ENCODE results near the gene RBM33. TPM values are rescaled to one million over a fixed set of nuclear protein-coding genes. Genes with fewer than 3 reads are reported as not detected.

The RBM33 gene
- total and polyA plus RNA-seq, 2 experiments from 2014 or later, result 10.5 to 36.0 TPM

GRCh38 chr7:155813546-155814315, 169.3 kb downstream of the RBM33 start:
- in situ Hi-C loops (cut with MboI), result no loop called here
- no peak for DNase-seq
- peaks cover 58% of the 10 kb centered on the region for H3K27me3 ChIP-seq (replicated peaks; ENCODE audit: insufficient read depth)
- H3K36me3 ChIP-seq (ENCODE audit: low read depth), result no peaks in the 10 kb centered on the region
- no peak for TF ChIP-seq EZH2 (IDR thresholded peaks at IDR 0.05; ENCODE audit: insufficient read depth, poor library complexity, severe bottlenecking)
- TF ChIP-seq EZH2phosphoT487 (IDR thresholded peaks at IDR 0.05; ENCODE audit: insufficient read depth, low read depth), result no peak
- no peak overlapping the region for H3K4me2 ChIP-seq (ENCODE audit: unreplicated experiment)
- H3K27ac ChIP-seq, result no peak overlapping the region
- H3K9me3 ChIP-seq (ENCODE audit: low read depth), result no peaks in the 10 kb centered on the region
- H3K79me2 ChIP-seq (ENCODE audit: insufficient read depth), result no peaks in the 10 kb centered on the region
- 3 to 6% methylated on average over 19 of the region's 19 CpGs for WGBS, 2 experiments (ENCODE audit: low coverage in 1 of 2, low lambda C conversion rate in 2 of 2, missing lambda C conversion rate in 2 of 2)
- H3K9ac ChIP-seq, result no peak overlapping the region
- H2AFZ ChIP-seq, result no peak overlapping the region
- no peak overlapping the region for H3K4me3 ChIP-seq
- H3F3A ChIP-seq (ENCODE audit: insufficient read depth), result no peaks in the 10 kb centered on the region
- H3K4me1 ChIP-seq (ENCODE audit: insufficient read depth), result 0 out of 2 replicates have a peak, but pooled peaks cover 3% of the 10 kb centered on the region
- no peaks in the 10 kb centered on the region for H3K9me2 ChIP-seq (ENCODE audit: insufficient read depth)
- H4K20me1 ChIP-seq (ENCODE audit: insufficient read depth), result no peaks in the 10 kb centered on the region

- no peaks in the 10 kb centered on the region for H4K20me1 ChIP-seq (ENCODE audit: insufficient read depth)
- peak; percentile 56 for DNase-seq
- 3 to 7% methylated on average over 15 to 21 of the region's 22 CpGs for WGBS, 2 experiments (ENCODE audit: low coverage in 1 of 2, low lambda C conversion rate in 2 of 2, missing lambda C conversion rate in 2 of 2)
- H3K36me3 ChIP-seq (ENCODE audit: low read depth), result no peaks in the 10 kb centered on the region
- TF ChIP-seq EZH2 (IDR thresholded peaks at IDR 0.05; ENCODE audit: insufficient read depth, poor library complexity, severe bottlenecking), result no peak
- no peak for TF ChIP-seq EZH2phosphoT487 (IDR thresholded peaks at IDR 0.05; ENCODE audit: insufficient read depth, low read depth)
- no peak overlapping the region for H3K27ac ChIP-seq
- H3K9me2 ChIP-seq (ENCODE audit: insufficient read depth), result no peaks in the 10 kb centered on the region
- no peaks in the 10 kb centered on the region for H3F3A ChIP-seq (ENCODE audit: insufficient read depth)
- no peak overlapping the region for H2AFZ ChIP-seq
- H3K79me2 ChIP-seq (ENCODE audit: insufficient read depth), result no peaks in the 10 kb centered on the region
- H3K9me3 ChIP-seq (ENCODE audit: low read depth), result no peaks in the 10 kb centered on the region
- no peak overlapping the region for H3K4me3 ChIP-seq
- H3K4me2 ChIP-seq (ENCODE audit: unreplicated experiment), result no peak overlapping the region
- peaks cover 58% of the 10 kb centered on the region for H3K27me3 ChIP-seq (replicated peaks; ENCODE audit: insufficient read depth)
- in situ Hi-C loops (cut with MboI), result no loop called here
- 0 out of 2 replicates have a peak, but pooled peaks cover 3% of the 10 kb centered on the region for H3K4me1 ChIP-seq (ENCODE audit: insufficient read depth)
- H3K9ac ChIP-seq, result no peak overlapping the region
These were observed 170.1 kb downstream of the RBM33 start for GRCh38 chr7:155814316-155815276.

- in situ Hi-C loops (cut with MboI), result no loop called here
- Histone ChIP-seq H3K4me2 (ENCODE audit: unreplicated experiment) (no peak overlapping the region), H3K9ac (no peak overlapping the region), H3K79me2 (ENCODE audit: insufficient read depth) (no peaks in the 10 kb centered on the region), H4K20me1 (ENCODE audit: insufficient read depth) (no peaks in the 10 kb centered on the region), H3K27me3 (replicated peaks; ENCODE audit: insufficient read depth) (peaks cover 49% of the 10 kb centered on the region), H3K4me1 (ENCODE audit: insufficient read depth) (0 out of 2 replicates have a peak, but pooled peaks cover 3% of the 10 kb centered on the region), H3K36me3 (ENCODE audit: low read depth) (no peaks in the 10 kb centered on the region), H2AFZ (no peak overlapping the region), H3K9me3 (ENCODE audit: low read depth) (no peaks in the 10 kb centered on the region), H3F3A (ENCODE audit: insufficient read depth) (no peaks in the 10 kb centered on the region), H3K27ac (no peak overlapping the region), H3K4me3 (no peak overlapping the region), H3K9me2 (ENCODE audit: insufficient read depth) (no peaks in the 10 kb centered on the region)
- WGBS, 2 experiments (ENCODE audit: low coverage in 1 of 2, low lambda C conversion rate in 2 of 2, missing lambda C conversion rate in 2 of 2), result 21 to 31% methylated on average over 14 to 20 of the region's 20 CpGs
- TF ChIP-seq EZH2phosphoT487 (IDR thresholded peaks at IDR 0.05; ENCODE audit: insufficient read depth, low read depth) (no peak), EZH2 (IDR thresholded peaks at IDR 0.05; ENCODE audit: insufficient read depth, poor library complexity, severe bottlenecking) (no peak)
- DNase-seq, result peak; percentile 69
These were observed 171.1 kb downstream of the RBM33 start for GRCh38 chr7:155815332-155816191.

- WGBS, 2 experiments (ENCODE audit: low coverage in 1 of 2, low lambda C conversion rate in 2 of 2, missing lambda C conversion rate in 2 of 2), result 42 to 46% methylated on average over 12 of the region's 12 CpGs
- Histone ChIP-seq H3K27me3 (replicated peaks; ENCODE audit: insufficient read depth) (peaks cover 43% of the 10 kb centered on the region), H3K9me2 (ENCODE audit: insufficient read depth) (no peaks in the 10 kb centered on the region), H3F3A (ENCODE audit: insufficient read depth) (no peaks in the 10 kb centered on the region), H2AFZ (no peak overlapping the region), H3K4me3 (no peak overlapping the region), H3K9me3 (ENCODE audit: low read depth) (no peaks in the 10 kb centered on the region), H3K4me1 (ENCODE audit: insufficient read depth) (0 out of 2 replicates have a peak, but pooled peaks cover 3% of the 10 kb centered on the region), H3K79me2 (ENCODE audit: insufficient read depth) (no peaks in the 10 kb centered on the region), H3K9ac (no peak overlapping the region), H3K36me3 (ENCODE audit: low read depth) (no peaks in the 10 kb centered on the region), H3K27ac (no peak overlapping the region), H4K20me1 (ENCODE audit: insufficient read depth) (no peaks in the 10 kb centered on the region), H3K4me2 (ENCODE audit: unreplicated experiment) (no peak overlapping the region)
- in situ Hi-C loops (cut with MboI), result no loop called here
- TF ChIP-seq EZH2phosphoT487 (IDR thresholded peaks at IDR 0.05; ENCODE audit: insufficient read depth, low read depth) (no peak), EZH2 (IDR thresholded peaks at IDR 0.05; ENCODE audit: insufficient read depth, poor library complexity, severe bottlenecking) (no peak)
- DNase-seq, result no peak
These were observed 171.7 kb downstream of the RBM33 start for GRCh38 chr7:155816192-155816508.
